K562 (cell line): Measurements from ENCODE around the gene TUB. TPM values are rescaled to one million over a fixed set of nuclear protein-coding genes. Genes with fewer than 3 reads are reported as not detected.

Experiments
- ATAC-seq: fragments of 200-7000 bp; cut with Tn5 transposase; 3 replicates; pipeline ENCODE4 v1.9.1; 2020; ENCODE audit warnings: moderate library complexity
- BruUV-seq: library from RNA; stranded (reverse); fragments of 400-500 nt; replicated peaks from 2 replicates; lab custom pipeline; 2021; lab: Mats Ljungman, UMichigan
- CTCF ChIA-PET: fragments of 300-600 bp; formaldehyde crosslinking; extraction: SDS; loops from one replicate; lab custom pipeline; 2021; ENCODE audit warnings: low intra/inter-chr PET ratio; lab: Yijun Ruan, JAX
- POLR2A ChIA-PET: fragments of 300-600, 350-650 bp; sonication (Branson Sonifier 250); formaldehyde crosslinking; extraction: SDS; loops from one replicate; lab custom pipeline; 2021; ENCODE audit warnings: antibody characterized with exemption, inconsistent platforms; lab: Yijun Ruan, JAX
- DNase-seq, 4 experiments: peaks; one replicate each; pipeline versions ENCODE4 v3.0.0 to v3.0.0-alpha.2; 2011 to 2018; ENCODE audit warnings: low spot score in 3 of 4, mixed read lengths in 3 of 4; ENCODE audit errors: extremely low read depth in 1 of 4
- FAIRE-seq: peaks from 2 replicates; lab custom pipeline; 2011; peaks lifted over from hg19 to GRCh38; lab: Jason Lieb, UNC
- H2AFZ ChIP-seq: 2 replicates; pipeline ENCODE4 v1.6.0; 2011; ENCODE audit warnings: low read depth, low read length, control low read depth, inconsistent platforms
- H3K27ac ChIP-seq: fragments of 200-600 bp; 3 replicates; pipeline ENCODE4 v1.8.0; 2011; ENCODE audit warnings: low read depth, mild to moderate bottlenecking, control low read depth, inconsistent platforms, low read length, moderate library complexity, mixed read lengths; ENCODE audit errors: extremely low read depth
- H3K27me3 ChIP-seq, 2 experiments: fragments of 300-600 bp in 1 of 2; 2 replicates in 1 of 2; 3 replicates in 1 of 2; pipeline versions ENCODE4 v1.6.0 to v1.8.0; 2011; ENCODE audit warnings: inconsistent platforms in 2 of 2, low read length in 2 of 2, mild to moderate bottlenecking in 1 of 2, mixed read lengths in 1 of 2, moderate library complexity in 1 of 2; ENCODE audit not compliant: control insufficient read depth in 2 of 2, insufficient read depth in 2 of 2
- H3K36me3 ChIP-seq: fragments of 300-600 bp; 3 replicates; pipeline ENCODE4 v1.8.0; 2011; ENCODE audit warnings: mild to moderate bottlenecking, low read length, inconsistent platforms; ENCODE audit not compliant: control insufficient read depth, insufficient read depth
- H3K4me1 ChIP-seq, 2 experiments: fragments of 200-600 bp in 1 of 2; replicated peaks in 1 of 2; 2 replicates in 1 of 2; 3 replicates in 1 of 2; pipeline versions ENCODE4 v1.5.1 to v1.8.0; 2011; ENCODE audit warnings: inconsistent platforms in 2 of 2, low read length in 2 of 2, mild to moderate bottlenecking in 1 of 2, mixed read lengths in 1 of 2, moderate library complexity in 1 of 2; ENCODE audit not compliant: control insufficient read depth in 2 of 2, insufficient read depth in 2 of 2
- H3K4me2 ChIP-seq: 2 replicates; pipeline ENCODE4 v1.6.1; 2011; ENCODE audit warnings: low read length, control low read depth, inconsistent platforms, mixed read lengths; ENCODE audit not compliant: insufficient read depth
- H3K4me3 ChIP-seq: fragments of 200-600 bp; sonication (generic), shearing (Covaris generic); 2 replicates; pipeline ENCODE4 v1.5.1; 2016; ENCODE audit warnings: control low read depth, inconsistent platforms
- H3K79me2 ChIP-seq: fragments of 200-600 bp; 3 replicates; pipeline ENCODE4 v1.8.0; 2011; ENCODE audit warnings: low read length, inconsistent platforms; ENCODE audit not compliant: control insufficient read depth, insufficient read depth
- H3K9ac ChIP-seq, 2 experiments: 2 replicates each; pipeline versions ENCODE4 v1.6.0 to v1.6.1; 2011; ENCODE audit warnings: low read depth in 2 of 2, low read length in 2 of 2, control low read depth in 1 of 2, inconsistent platforms in 1 of 2, mild to moderate bottlenecking in 1 of 2, mixed read lengths in 1 of 2; ENCODE audit not compliant: insufficient read depth in 1 of 2
- H3K9me1 ChIP-seq: one replicate; pipeline ENCODE4 v1.6.0; 2011; ENCODE audit warnings: inconsistent platforms, mild to moderate bottlenecking, low read length, moderate library complexity; ENCODE audit not compliant: control insufficient read depth, insufficient read depth
- H3K9me3 ChIP-seq: replicated peaks from 2 replicates; pipeline ENCODE4 v1.5.1; 2011; ENCODE audit warnings: low read depth, low read length, inconsistent platforms; ENCODE audit not compliant: control insufficient read depth, insufficient read depth
- H4K20me1 ChIP-seq: replicated peaks from 2 replicates; pipeline ENCODE4 v1.6.1; 2011; ENCODE audit warnings: low read length, inconsistent platforms, mixed read lengths; ENCODE audit not compliant: control insufficient read depth, insufficient read depth
- ATF3 ChIP-seq, 2 experiments: fragments of 450-650 bp in 1 of 2; sonication (generic) in 1 of 2; formaldehyde crosslinking in 1 of 2; IDR thresholded peaks in 1 of 2; conservative IDR thresholded peaks in 1 of 2; 2 replicates each; pipeline versions ENCODE4 v1.6.1 to v1.8.1; 2016 to 2023; ENCODE audit warnings: mild to moderate bottlenecking in 2 of 2, moderate library complexity in 2 of 2, inconsistent platforms in 1 of 2, missing genetic modification reagents in 1 of 2
- ELF1 ChIP-seq: fragments of 200-800 bp; sonication (Bioruptor generic); IDR thresholded peaks from 2 replicates; pipeline ENCODE4 v1.6.1; 2016; ENCODE audit warnings: missing genetic modification characterization, missing compliant biosample characterization
- EP400 ChIP-seq: fragments of 450-650 bp; IDR thresholded peaks from 2 replicates; pipeline ENCODE4 v1.6.1; 2017; ENCODE audit warnings: antibody characterized with exemption, mild to moderate bottlenecking, moderate library complexity
- MAFG ChIP-seq: fragments of 450-650 bp; conservative IDR thresholded peaks from 2 replicates; pipeline ENCODE4 v1.6.1; 2016; ENCODE audit warnings: missing genetic modification characterization, missing compliant biosample characterization
- RHOXF2B ChIP-seq: fragments of 250-450 bp; sonication (Bioruptor Pico); conservative IDR thresholded peaks from 2 replicates; pipeline ENCODE4 v1.5.1; 2021
- SMARCA4 ChIP-seq: fragments of 450-650 bp; IDR thresholded peaks from 2 replicates; pipeline ENCODE4 v1.6.1; 2016
- SRSF9 ChIP-seq: fragments of 200-400 bp; formaldehyde crosslinking; IDR thresholded peaks from 2 replicates; pipeline ENCODE4 v1.6.1; 2017; ENCODE audit warnings: low read depth, low read length, borderline replicate concordance
- TAL1 ChIP-seq: fragments of 450-650 bp; IDR thresholded peaks from 2 replicates; pipeline ENCODE4 v1.6.1; 2016; ENCODE audit warnings: mild to moderate bottlenecking
- TFAM ChIP-seq: fragments of 250-450 bp; sonication (Bioruptor Pico); conservative IDR thresholded peaks from 2 replicates; pipeline ENCODE4 v1.5.0; 2021; ENCODE audit warnings: mild to moderate bottlenecking, moderate library complexity
- ZBTB33 ChIP-seq: sonication (generic); formaldehyde crosslinking; IDR thresholded peaks from 2 replicates; pipeline ENCODE4 v1.8.1; 2023; ENCODE audit warnings: mild to moderate bottlenecking, missing genetic modification reagents
- ZNF395 ChIP-seq: fragments of 200-800 bp; sonication (Bioruptor generic); IDR thresholded peaks from 2 replicates; pipeline ENCODE4 v1.6.1; 2017; ENCODE audit warnings: missing genetic modification characterization, missing compliant biosample characterization
- ZNF449 ChIP-seq: fragments of 250-450 bp; sonication (Bioruptor Pico); IDR thresholded peaks from 2 replicates; pipeline ENCODE4 v1.8.0; 2022; ENCODE audit warnings: moderate library complexity, mild to moderate bottlenecking, inconsistent platforms
- ZNF717 ChIP-seq: fragments of 250-450 bp; sonication (Bioruptor Pico); IDR thresholded peaks from 2 replicates; pipeline ENCODE4 v1.5.0; 2021
- WGBS: fragments of 100-300 bp; shearing (Covaris generic); methylation state at CpG from one replicate; pipeline ENCODE4 v1.1.6; 2016; ENCODE audit warnings: low coverage, mixed read lengths; ENCODE audit not compliant: insufficient coverage; ENCODE audit errors: missing lambda C conversion rate; 5-methylcytosine and 5-hydroxymethylcytosine counted together
- in situ Hi-C: fragments of 300-500 bp; cut with MboI; formaldehyde crosslinking; loops from 4 replicates; pipeline ENCODE4 v1.15.0; 2018; ENCODE audit warnings: inconsistent platforms, mixed read lengths
- intact Hi-C: fragments of 100-400 bp; cut with micrococcal nuclease; formaldehyde crosslinking; loops from 2 replicates; pipeline ENCODE4 v1.14.2; 2022
- polyA plus RNA-seq, 8 experiments: library from polyadenylated mRNA; depleted of rRNA in 4 of 8; stranded (reverse) in 5 of 8; unstranded in 3 of 8; fragments of >200 nt; fragmentation: Nextera tagmentation in 2 of 8; fragmentation: Illumina TruSeq in 1 of 8; extraction: Ambion mirVana in 2 of 8; extraction: Trizol in 1 of 8; gene quantifications; 2 replicates each; pipeline versions ENCODE4 v1.2.1 to v1.2.3, GENCODE V29; 2011 to 2014; ENCODE audit warnings: inconsistent platforms in 1 of 8, missing spikeins in 1 of 8
- total RNA-seq, 7 experiments: library from RNA; depleted of rRNA in 6 of 7; stranded (reverse); fragments of >200 nt in 6 of 7; fragmentation: Illumina TruSeq in 2 of 7; extraction: Trizol in 2 of 7; gene quantifications; 2 replicates each; pipeline versions ENCODE4 v1.2.1 to v1.2.3, GENCODE V29; 2011 to 2021; ENCODE audit warnings: low replicate concordance in 1 of 7

The TUB gene
- total and polyA plus RNA-seq, 9 of the 15 experiments (the other 6 are each of a cell fraction or from before 2014, with no cell fraction given), result not detected

GRCh38 chr11:8087756-8088155 is 6.7 kb downstream of the TUB start:
- POLR2A ChIA-PET, result interaction anchor here (0.6 to 1.8 kb wide), 2 partner anchors 12 to 1516 kb away, joined by 4 read pairs; no protein-coding TSS in a partner anchor
- FAIRE-seq (no peak), ATAC-seq (no peak), DNase-seq (no peak)
- no peak overlapping the region for H3K9ac ChIP-seq
- no peak overlapping the region for H3K27ac ChIP-seq
- H3K36me3 ChIP-seq, result no peaks in the 10 kb centered on the region
- H3K9me3 ChIP-seq, result no peaks in the 10 kb centered on the region
- 3% methylated on average over 3 of the region's 3 CpGs for WGBS
- no peaks in the 10 kb centered on the region for H3K4me1 ChIP-seq
- in situ Hi-C loops, result no loop called here
- no peak overlapping the region for H2AFZ ChIP-seq
- no peak overlapping the region for H3K4me3 ChIP-seq
- no peaks in the 10 kb centered on the region for H3K79me2 ChIP-seq
- no peaks in the 10 kb centered on the region for H4K20me1 ChIP-seq
- peaks cover 0 to 69% of the 10 kb centered on the region in 2 experiments; a peak in 3 of 5 replicates for H3K27me3 ChIP-seq
- CTCF ChIA-PET, result interaction anchor here (1.4 kb wide), 1 partner anchor 55 kb away, joined by 5 read pairs; no protein-coding TSS in a partner anchor
- no peak overlapping the region for H3K4me2 ChIP-seq
- intact Hi-C loops, result no loop called here
- no TSS peak for BruUV-seq
- H3K9me1 ChIP-seq, result no peaks in the 10 kb centered on the region
- no peak for TF ChIP-seq ELF1
- no peak for TF ChIP-seq ZBTB33 (CRISPR knock-in tag)
- TF ChIP-seq TFAM (CRISPR knock-in tag), result no peak
- no peak for TF ChIP-seq SMARCA4
- TF ChIP-seq ATF3 (IDR thresholded peaks at IDR 0.05), result no peak
- no peak for TF ChIP-seq ATF3 (CRISPR knock-in tag; conservative IDR thresholded peaks at IDR 0.05)
- TF ChIP-seq RHOXF2B (CRISPR knock-in tag), result no peak
- no peak for TF ChIP-seq SRSF9
- TF ChIP-seq TAL1, result no peak
- no peak for TF ChIP-seq MAFG
- TF ChIP-seq ZNF717 (CRISPR knock-in tag), result no peak
- TF ChIP-seq EP400, result no peak
- TF ChIP-seq ZNF449, result no peak
- TF ChIP-seq ZNF395, result no peak
